Vein endothelial cell (primary cell): Measurements from ENCODE around the gene CLEC16A. TPM values are rescaled to one million over a fixed set of nuclear protein-coding genes. Genes with fewer than 3 reads are reported as not detected.

Source experiments
- total RNA-seq: library from RNA; depleted of rRNA; stranded (reverse); fragments of >200 nt; gene quantifications from 2 replicates; pipeline ENCODE4 v1.2.3, GENCODE V29; 2012

Gene CLEC16A, protein sequence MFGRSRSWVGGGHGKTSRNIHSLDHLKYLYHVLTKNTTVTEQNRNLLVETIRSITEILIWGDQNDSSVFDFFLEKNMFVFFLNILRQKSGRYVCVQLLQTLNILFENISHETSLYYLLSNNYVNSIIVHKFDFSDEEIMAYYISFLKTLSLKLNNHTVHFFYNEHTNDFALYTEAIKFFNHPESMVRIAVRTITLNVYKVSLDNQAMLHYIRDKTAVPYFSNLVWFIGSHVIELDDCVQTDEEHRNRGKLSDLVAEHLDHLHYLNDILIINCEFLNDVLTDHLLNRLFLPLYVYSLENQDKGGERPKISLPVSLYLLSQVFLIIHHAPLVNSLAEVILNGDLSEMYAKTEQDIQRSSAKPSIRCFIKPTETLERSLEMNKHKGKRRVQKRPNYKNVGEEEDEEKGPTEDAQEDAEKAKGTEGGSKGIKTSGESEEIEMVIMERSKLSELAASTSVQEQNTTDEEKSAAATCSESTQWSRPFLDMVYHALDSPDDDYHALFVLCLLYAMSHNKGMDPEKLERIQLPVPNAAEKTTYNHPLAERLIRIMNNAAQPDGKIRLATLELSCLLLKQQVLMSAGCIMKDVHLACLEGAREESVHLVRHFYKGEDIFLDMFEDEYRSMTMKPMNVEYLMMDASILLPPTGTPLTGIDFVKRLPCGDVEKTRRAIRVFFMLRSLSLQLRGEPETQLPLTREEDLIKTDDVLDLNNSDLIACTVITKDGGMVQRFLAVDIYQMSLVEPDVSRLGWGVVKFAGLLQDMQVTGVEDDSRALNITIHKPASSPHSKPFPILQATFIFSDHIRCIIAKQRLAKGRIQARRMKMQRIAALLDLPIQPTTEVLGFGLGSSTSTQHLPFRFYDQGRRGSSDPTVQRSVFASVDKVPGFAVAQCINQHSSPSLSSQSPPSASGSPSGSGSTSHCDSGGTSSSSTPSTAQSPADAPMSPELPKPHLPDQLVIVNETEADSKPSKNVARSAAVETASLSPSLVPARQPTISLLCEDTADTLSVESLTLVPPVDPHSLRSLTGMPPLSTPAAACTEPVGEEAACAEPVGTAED
- 27.4 and 28.8 TPM in 2 replicates for total RNA-seq

DNA sequence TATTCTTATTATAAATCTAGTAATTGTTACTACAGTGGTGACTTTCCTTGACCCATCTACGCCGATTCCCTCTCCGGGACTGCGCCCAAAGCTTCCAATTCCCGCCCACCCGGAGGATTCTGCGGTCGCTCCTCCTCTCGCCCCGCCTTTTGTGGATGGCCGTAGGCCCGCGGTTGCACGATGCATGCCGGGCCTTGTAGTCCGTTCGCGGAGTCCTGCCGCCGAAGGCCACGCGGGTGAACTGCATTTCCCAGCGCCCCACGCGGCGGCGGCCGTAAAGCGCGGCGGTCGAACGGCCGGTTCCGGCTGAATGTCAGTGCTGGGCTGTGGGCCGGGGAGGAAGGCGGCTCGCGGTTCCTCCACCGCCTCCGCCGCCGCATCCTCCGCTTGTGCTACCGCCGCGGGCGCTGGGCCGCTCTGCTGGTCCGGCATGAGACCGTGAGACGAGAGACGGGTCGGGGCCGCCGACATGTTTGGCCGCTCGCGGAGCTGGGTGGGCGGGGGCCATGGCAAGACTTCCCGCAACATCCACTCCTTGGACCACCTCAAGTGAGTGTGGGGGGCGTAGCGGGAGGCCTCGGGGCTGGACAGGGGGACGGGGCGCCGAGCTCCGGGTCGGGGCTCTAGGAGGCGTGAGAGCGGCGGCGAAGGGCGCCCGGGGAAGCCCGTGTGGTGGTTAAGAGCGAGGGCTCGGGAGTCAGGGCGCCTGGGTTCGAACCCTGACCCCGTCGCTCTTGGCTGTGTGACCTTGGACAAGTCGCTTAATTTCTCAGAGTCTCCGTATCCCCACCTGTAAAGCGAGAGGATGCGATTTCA, at the start of gene CLEC16A:
CLEC16A (plus strand) TSS at position 316 of the 816 bp plus-strand sequence; CDS start at position 470, 154 bp downstream.

DNA sequence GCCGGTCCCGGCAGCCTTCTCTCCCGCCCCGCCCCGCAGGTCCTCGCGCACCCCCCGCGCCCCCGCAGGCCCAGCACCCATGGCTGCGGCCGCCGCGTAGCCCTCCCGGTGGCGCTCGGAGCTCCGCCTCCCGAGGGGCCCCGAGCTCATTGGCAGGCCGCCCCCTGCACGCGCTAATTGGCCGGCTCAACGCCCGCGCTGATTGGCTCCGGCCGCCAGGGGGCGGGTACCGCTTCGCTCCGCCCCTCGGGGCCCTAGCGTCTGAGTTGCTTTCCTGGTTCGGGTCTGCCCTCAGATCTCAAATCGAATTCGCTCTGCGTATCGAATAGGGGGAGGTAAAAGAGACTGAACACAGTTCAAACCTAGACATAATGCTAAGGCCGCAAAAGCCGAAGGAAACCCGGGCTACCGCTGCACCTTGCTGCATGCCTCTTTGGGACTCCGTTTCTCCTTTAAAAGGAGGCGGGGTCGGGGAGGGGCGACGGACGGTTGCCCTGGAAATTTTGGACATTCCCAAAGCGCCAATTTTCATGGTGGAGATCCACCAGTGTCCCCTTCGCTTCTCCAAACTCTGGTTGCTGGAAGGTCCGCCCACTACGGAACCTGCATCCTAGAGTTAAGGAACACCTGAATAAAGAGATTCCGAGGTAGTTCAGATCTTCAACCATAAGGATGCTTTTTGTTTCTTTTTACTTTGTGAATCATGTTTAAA, 1.9 kb upstream of the CLEC16A start, which contains the start of gene DEXI:
DEXI (minus strand) TSS at position 117 of the 712 bp plus-strand sequence. CDS start 463 bp downstream, outside the sequence.

Other genes starting within 250 kb of the CLEC16A start
- 0.65 TPM in 1 of 2 replicates, not detected in the other for gene TEKT5, start 249.6 kb upstream of the CLEC16A start, total RNA-seq
- gene NUBP1, start 200.7 kb upstream of the CLEC16A start, total RNA-seq = 20.8 and 21.2 TPM in 2 replicates
- not detected in 2 replicates for gene TVP23A, start 125.8 kb upstream of the CLEC16A start, total RNA-seq
- 0.10 TPM in 1 of 2 replicates, not detected in the other for gene CIITA, start 67.4 kb upstream of the CLEC16A start, total RNA-seq
- gene DEXI, start 2.1 kb upstream of the CLEC16A start, total RNA-seq = 44.0 and 46.1 TPM in 2 replicates